AG04449 (cell line): ENCODE data around the gene ALS2CL.

Experiments
- CTCF ChIA-PET: fragments of 350-600 bp; formaldehyde crosslinking; extraction: SDS; loops from one replicate; lab custom pipeline; 2021; ENCODE audit warnings: antibody characterized with exemption; lab: Yijun Ruan, JAX
- POLR2A ChIA-PET: fragments of 400-600, 350-600 bp; formaldehyde crosslinking; extraction: SDS; loops from one replicate; lab custom pipeline; 2020; ENCODE audit warnings: antibody characterized with exemption, inconsistent platforms; lab: Yijun Ruan, JAX
- DNase-seq: peaks from one replicate; pipeline ENCODE4 v3.0.0-alpha.2; 2010; ENCODE audit warnings: low read depth, low spot score
- H3K4me3 ChIP-seq: 2 replicates; pipeline ENCODE4 v1.5.1; 2011; ENCODE audit warnings: low read depth, mild to moderate bottlenecking, control low read depth, low read length
- TF ChIP-seq, protein P1 (sequence below): IDR thresholded peaks from one replicate; pipeline ENCODE4 v1.5.1; 2011; ENCODE audit warnings: mild to moderate bottlenecking, moderate library complexity, low read length, control low read depth, inconsistent platforms; ENCODE audit not compliant: insufficient read depth; ENCODE audit errors: missing control alignments

Gene ALS2CL

DNA sequence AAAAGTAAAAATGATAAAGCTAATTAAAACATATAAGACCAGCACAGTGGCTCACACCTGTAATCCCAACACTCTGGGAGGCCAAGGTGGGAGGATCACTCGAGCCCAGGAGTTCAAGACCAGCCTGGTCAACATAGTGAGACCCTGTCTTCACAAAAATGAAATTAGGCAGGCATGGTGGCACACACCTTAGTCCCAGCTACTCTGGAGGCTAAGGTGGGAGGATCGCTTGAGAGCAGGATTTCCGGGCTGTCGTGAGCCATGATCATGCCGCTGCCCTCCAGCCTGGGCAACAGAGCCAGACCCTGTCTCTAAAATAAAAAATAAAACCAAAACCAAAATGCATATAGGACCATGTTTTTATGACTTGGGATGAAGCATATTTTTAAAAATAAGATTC lies 29.0 kb upstream of the ALS2CL start:
- DNase-seq, result no peak
- CTCF ChIA-PET, result no interaction called here
- H3K4me3 ChIP-seq, result no peak overlapping the region
- POLR2A ChIA-PET, result no interaction called here
- TF ChIP-seq, protein P1, sequence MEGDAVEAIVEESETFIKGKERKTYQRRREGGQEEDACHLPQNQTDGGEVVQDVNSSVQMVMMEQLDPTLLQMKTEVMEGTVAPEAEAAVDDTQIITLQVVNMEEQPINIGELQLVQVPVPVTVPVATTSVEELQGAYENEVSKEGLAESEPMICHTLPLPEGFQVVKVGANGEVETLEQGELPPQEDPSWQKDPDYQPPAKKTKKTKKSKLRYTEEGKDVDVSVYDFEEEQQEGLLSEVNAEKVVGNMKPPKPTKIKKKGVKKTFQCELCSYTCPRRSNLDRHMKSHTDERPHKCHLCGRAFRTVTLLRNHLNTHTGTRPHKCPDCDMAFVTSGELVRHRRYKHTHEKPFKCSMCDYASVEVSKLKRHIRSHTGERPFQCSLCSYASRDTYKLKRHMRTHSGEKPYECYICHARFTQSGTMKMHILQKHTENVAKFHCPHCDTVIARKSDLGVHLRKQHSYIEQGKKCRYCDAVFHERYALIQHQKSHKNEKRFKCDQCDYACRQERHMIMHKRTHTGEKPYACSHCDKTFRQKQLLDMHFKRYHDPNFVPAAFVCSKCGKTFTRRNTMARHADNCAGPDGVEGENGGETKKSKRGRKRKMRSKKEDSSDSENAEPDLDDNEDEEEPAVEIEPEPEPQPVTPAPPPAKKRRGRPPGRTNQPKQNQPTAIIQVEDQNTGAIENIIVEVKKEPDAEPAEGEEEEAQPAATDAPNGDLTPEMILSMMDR, result no peak

DNA sequence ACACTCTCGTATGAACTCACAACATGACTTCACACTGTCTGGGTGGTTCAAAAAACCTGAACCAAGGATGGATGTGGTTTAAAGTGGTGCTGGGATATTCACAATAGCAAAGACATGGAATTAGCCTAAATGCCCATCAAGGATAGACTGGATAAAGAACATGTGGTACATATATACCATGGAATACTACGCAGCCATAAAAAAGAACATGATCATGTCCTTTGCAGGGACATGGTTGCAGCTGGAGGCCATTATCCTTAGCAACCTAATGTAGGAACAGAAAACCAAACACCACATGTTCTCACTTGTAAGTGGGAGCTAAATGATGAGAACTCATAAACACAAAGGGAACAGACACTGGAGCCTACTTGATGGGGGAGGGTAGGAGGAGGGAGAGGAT lies 27.5 kb upstream of the ALS2CL start:
- no peak for DNase-seq
- ChIA-PET CTCF (interaction anchor here (1.4 to 3.7 kb wide), 5 partner anchors 14 to 232 kb away, joined by 4 to 29 read pairs (median 6); no protein-coding TSS in a partner anchor), POLR2A (no interaction called here)
- TF ChIP-seq, protein P1, result no peak
- no peak overlapping the region for H3K4me3 ChIP-seq

DNA sequence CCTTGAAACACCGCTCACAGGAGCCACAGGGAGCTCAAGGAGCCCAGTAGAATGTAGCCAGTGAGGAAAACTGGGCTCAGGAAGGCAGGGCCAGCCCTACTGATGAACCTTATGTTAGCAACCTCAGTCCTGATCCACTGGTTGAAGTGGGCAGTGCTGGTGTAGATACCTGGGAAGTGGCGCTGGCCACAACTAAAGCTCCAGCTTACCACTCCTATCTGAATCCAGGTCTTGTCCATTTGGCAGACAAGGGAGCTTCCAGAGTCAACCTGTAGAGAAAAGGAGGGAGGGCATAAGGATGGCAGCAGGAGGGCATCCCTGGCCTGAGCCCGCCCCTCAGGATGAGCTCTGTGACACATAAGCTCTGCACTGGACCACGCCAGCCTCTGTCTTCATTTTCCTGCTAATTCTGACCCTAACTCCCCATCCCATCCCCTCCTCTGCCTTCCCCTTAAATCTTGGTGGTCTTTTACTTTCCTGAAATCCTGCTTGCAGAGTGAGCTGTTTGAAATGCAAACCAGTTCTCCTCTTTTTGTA lies 26.3 kb upstream of the ALS2CL start:
- ChIA-PET CTCF (interaction anchor here (0.9 to 3.7 kb wide), 6 partner anchors 9 to 231 kb away, joined by 3 to 29 read pairs (median 6); no protein-coding TSS in a partner anchor), POLR2A (no interaction called here)

DNA sequence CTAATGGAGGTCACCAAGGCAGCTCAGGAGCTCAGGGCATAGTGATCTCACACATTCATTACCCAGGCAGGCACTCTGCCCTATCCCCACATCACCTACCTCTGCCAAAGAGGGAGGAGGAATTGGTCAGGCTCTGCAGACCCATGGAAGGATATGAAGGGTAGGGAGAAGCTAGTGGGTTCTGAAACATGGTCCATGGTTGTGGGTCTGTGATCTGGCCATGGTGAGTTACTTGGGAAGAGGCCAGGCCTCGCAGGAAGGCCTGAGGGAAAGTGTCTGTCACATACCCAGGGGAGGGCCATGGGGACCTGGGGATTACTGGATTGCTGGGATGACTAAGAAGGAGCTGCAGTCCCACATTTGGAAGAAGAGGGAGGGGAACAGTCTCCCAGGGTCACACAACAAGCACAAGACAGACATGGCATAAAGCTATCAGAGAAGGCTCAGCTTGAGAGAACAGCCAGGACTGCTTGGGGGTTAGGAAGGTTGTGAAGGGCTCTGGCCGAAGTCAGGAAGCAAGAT lies 25.6 kb upstream of the ALS2CL start:
- TF ChIP-seq, protein P1, result no peak
- POLR2A ChIA-PET, result no interaction called here
- CTCF ChIA-PET, result interaction anchor here (0.8 to 3.7 kb wide), 6 partner anchors 8 to 191 kb away, joined by 3 to 29 read pairs (median 4); no protein-coding TSS in a partner anchor
- no peak overlapping the region for H3K4me3 ChIP-seq
- DNase-seq, result no peak

More for the DNA sequence above, 26.3 kb upstream of the ALS2CL start:
- no peak for DNase-seq
- no peak overlapping the region for H3K4me3 ChIP-seq
- TF ChIP-seq, protein P1, result no peak

DNA sequence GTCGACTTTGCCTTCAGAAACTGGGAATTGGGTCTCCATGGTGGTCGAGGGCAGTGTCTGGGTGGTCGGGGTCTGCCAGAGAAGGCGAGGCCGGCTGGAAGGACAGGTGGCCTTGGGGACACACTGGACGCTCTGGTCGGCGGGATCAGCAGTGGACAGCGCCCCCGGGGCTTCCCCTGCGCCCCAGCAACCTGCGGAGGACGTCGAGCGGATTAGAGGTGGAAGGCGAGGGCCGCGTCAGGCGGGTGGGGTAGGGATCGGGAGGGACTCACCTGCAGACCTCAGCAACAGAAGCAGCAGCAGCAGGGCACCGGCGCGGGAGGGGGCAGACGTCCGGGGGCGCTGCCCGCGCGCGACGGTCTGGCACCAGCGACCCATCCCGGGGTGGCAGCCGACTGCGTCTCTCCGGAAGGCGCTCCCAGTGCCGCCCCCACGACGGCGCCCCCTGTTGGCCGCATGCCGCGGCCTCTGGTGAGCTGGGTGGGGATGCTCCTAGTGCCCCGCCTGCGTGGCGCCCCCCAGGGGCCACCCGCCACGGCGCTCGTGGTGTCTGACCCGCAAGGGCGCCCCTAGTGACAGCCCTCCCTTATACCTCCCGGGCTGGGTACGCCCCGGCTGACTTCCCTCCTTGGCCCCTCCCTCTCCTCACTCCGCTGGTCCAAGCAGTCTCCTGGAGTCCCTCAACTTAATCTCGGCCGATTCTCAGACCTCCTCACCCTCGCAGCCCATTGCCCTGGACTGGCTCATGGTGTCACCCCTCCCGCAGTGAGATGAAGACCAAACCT lies 24.2 kb upstream of the ALS2CL start, which contains the start of gene PRSS50:
PRSS50 (minus strand) TSS at position 423 of the 785 bp plus-strand sequence; CDS start at position 378, 45 bp downstream.
- POLR2A ChIA-PET, result no interaction called here
- no peak within 1 kb of the TSS for H3K4me3 ChIP-seq
- CTCF ChIA-PET, result interaction anchor here (1.0 to 4.0 kb wide), 3 partner anchors 10 to 11 kb away, joined by 3 to 29 read pairs (median 29); no protein-coding TSS in a partner anchor
- DNase-seq, result no peak
- TF ChIP-seq, protein P1, result peak; percentile 22
